Body of pancreas (tissue), 4 donors: ENCODE results near the gene GCNA.

ENCODE experiments used
- POLR2A ChIP-seq, 3 donors: fragments of 450-650 bp; IDR thresholded peaks; one replicate each; pipeline ENCODE4 v1.6.1; 2016; ENCODE audit warnings: antibody characterized with exemption in 3 of 3, mild to moderate bottlenecking in 2 of 3
- TF ChIP-seq, protein P1 (sequence below), 7 experiments: fragments of 450-650 bp in 4 of 7; fragments of 200-600 bp in 3 of 7; sonication (generic) in 3 of 7; IDR thresholded peaks; one replicate each; pipeline ENCODE4 v1.5.1; 2016 to 2019; ENCODE audit warnings: antibody characterized with exemption in 7 of 7

- TF ChIP-seq, protein P1, sequence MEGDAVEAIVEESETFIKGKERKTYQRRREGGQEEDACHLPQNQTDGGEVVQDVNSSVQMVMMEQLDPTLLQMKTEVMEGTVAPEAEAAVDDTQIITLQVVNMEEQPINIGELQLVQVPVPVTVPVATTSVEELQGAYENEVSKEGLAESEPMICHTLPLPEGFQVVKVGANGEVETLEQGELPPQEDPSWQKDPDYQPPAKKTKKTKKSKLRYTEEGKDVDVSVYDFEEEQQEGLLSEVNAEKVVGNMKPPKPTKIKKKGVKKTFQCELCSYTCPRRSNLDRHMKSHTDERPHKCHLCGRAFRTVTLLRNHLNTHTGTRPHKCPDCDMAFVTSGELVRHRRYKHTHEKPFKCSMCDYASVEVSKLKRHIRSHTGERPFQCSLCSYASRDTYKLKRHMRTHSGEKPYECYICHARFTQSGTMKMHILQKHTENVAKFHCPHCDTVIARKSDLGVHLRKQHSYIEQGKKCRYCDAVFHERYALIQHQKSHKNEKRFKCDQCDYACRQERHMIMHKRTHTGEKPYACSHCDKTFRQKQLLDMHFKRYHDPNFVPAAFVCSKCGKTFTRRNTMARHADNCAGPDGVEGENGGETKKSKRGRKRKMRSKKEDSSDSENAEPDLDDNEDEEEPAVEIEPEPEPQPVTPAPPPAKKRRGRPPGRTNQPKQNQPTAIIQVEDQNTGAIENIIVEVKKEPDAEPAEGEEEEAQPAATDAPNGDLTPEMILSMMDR (IDR thresholded peaks at IDR 0.05) = no peak
- no peak for TF ChIP-seq POLR2A (IDR thresholded peaks at IDR 0.05)
Observed at GRCh38 chrX:71556036-71556435, 22.2 kb upstream of the GCNA start.
